Stimulated activated CD4-positive, alpha-beta T cell treated with anti-CD3 and anti-CD28 coated beads, TNF-alpha, amount 100 ng/mL, for 1 hour (primary cell): ENCODE results near the gene DOCK1.
"Not testable (repeated sequence)": the region's sequence is repeated elsewhere in the genome, so short reads cannot be mapped to it uniquely, and the experiment has no call there.

Experiments
- DNase-seq, 3 donors: peaks; one replicate each; pipeline ENCODE4 v3.0.0-alpha.2; 2020; ENCODE audit warnings: low read depth in 3 of 3, low spot score in 1 of 3

The DOCK1 gene

GRCh38 chr10:126902157-126902556 is 3.1 kb upstream of the DOCK1 start:
- no peak for DNase-seq

DNA sequence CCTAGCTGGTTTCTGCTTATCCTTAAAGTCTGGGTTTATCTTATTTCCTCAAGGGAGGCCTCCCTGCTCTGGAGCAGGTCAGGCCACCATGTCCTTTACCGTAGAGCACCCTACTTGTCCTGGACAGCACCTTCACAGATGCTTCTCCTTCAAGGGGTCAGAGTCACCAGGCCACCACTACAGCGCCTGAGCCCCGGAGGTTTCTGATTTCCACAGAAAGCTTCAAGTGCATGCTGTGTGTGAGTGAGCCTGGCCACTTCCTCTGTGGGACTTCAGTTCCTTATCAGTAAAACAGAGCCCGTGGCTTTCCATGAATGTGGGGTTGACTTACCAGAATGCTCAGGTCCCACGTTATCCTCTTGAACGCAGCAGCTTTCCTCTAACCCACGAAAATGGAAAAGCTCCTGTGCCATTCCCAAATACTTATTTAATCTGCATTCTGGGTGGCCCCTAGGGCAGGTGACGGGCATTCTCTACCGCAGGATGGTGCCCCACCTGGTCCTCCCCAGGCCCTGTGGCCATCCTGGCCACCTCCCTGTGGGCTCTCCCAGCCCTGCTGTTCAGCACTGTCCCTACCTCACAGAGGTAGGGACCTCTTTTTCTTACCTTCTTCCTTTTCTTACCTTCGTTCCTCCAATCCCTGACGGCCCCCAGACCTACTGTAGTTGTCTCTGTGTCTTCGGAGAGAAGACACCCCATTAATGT is 1.4 kb upstream of the DOCK1 start:
- DNase-seq = no peak

- no peak for DNase-seq
These were observed 761 bp upstream of the DOCK1 start for GRCh38 chr10:126904516-126904817.

DNA sequence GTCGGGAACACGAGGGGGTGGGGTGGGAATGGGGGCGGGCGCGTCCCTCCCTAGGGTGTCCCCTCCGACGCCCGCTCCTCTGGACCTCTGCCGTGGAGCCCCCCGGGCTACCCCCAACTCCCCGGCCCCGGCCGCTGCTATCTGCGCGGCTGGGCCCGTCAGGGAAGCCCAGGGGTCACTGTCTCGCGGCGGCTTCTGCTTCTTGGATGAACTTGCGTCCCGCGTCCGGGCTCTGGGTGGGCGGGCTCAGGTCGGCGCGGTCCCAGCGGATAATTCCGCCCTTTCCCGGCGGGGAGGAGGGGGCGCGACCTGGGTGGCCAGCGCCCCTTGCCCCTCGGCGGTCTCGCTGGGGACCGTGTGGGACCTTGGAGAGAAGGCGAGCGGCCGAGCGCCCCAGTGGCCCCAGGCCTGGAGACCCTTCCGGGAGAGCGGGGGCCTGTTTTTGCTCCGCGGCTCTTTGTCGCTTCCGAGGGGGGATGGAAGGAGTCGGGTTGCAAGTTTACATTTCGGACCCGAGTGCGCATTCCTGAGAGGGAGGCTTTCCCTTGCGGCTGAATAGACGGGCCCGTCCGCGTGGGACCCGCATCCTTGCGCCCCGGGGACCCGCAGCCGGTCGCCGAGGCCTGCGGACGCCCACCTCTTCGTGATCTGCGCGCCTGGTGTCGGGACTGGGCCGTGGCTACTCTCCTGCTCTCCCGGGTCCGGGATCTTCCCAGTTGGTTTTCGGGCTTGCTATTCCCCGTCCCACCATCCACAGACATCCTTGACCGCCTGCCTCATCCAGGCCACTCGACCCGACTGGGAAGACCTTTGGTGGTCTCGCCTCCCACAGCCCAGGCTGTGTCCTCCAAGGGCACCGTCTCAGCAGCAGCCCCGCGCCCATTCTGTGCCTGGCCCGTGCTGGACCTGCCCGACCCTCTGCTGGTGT is 812 bp downstream of the DOCK1 start:
- no peak for DNase-seq

GRCh38 chr10:126906704-126907422 is 1.6 kb downstream of the DOCK1 start:
- DNase-seq = no peak

- no peak for DNase-seq
These were observed 2.3 kb downstream of the DOCK1 start for GRCh38 chr10:126907423-126907970.

GRCh38 chr10:126908225-126908624 is 3.0 kb downstream of the DOCK1 start:
- DNase-seq = no peak

DNA sequence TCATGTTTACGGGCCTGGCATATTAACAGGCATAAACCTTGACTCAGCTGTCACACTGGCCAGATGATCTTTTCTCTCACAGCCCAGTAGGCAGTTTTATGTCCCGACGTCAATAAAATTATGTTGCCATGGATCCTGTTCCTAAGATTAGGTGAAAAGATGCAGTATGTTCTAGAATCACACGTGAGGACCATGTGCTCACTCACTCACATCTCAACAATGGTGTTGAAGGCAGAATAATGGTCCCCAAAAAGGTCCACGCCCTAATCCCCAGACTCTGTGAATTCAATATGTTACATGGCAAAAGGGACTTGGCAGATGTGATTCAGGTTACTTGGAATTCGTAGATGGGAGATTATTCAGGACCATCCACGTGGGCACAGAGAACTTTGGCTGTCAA is 3.5 kb downstream of the DOCK1 start:
- no peak for DNase-seq

DNA sequence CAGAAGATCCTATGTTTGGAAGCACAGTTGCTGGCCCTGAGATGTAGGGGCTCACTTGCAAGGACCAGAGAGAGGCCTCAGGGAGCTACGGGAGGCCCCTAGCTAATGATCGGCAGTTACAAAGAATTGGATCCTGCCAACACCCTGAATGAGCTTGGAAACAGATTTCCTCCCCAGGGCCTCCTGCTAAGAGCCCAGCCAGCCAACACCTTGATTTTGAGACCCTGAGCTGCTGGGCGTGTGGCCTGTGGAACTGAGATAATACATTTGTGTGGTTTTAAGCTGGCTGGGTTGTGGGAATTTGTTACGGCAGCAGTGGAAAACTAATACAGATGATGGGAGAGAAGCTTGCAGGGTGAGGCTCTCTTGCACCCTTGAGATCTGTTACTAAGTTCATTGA is 3.9 kb downstream of the DOCK1 start:
- DNase-seq = no peak

GRCh38 chr10:126910196-126910595 is 5.0 kb downstream of the DOCK1 start:
- no peak for DNase-seq

- DNase-seq = no peak
These were observed 5.6 kb downstream of the DOCK1 start for GRCh38 chr10:126910798-126911197.

GRCh38 chr10:126911301-126911700 is 6.1 kb downstream of the DOCK1 start:
- DNase-seq = no peak

DNA sequence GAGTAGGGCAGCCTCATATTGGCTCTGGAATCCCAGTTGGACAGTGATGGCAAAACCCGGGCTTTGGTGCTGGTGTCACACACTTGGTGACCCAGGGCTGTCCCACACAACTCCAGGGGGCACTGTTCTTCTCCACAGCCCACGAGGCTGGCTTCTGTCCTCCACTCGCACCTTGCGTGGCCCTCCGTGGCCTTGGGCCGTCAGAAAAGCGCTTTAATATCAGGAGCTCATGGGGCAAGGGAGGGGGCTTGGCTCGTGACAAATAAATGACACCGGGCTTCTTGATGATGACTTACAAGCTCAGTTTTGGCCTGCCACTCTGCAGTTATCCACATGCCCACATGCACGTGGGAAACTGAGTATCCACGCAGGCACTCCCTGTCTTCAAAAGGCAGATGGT is 8.1 kb downstream of the DOCK1 start:
- DNase-seq = no peak

DNA sequence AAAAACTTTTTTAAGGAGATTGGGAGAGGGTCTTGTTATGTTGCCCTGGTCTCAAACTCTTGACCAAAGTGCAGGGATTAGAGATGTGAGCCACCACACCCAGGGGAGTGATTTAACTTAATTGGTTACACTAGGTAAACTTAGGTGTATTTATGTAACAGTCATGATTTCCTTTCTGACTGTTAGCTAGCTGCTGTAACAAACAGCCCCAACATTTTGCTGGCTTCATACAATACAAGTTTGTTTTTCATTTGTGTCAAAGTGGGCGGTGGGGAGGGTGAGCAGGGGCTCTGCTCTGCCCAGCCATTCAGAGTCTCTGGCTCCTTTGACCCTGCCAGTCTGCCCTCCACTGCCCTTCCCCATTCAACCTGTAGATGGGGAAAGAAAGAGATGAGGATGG is 9.3 kb downstream of the DOCK1 start:
- DNase-seq = no peak

DNA sequence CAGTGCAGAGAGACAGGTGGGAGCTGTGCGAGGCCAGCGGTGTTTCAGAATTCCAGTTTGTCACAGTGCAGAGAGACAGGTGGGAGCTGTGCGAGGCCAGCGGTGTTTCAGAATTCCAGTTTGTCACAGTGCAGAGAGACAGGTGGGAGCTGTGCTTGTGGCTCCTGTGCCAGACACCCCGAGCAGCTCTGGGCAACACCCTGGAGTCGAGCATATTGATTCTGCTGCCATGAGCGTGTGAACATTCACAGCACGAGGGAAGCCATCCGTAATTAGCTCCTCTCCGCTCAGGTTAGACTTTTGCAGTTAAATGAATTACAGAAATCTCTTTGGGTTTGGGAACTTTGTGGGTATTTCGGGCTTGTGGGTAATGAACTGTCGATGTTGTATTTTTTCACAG is 11.7 kb downstream of the DOCK1 start:
- not testable (repeated sequence) for DNase-seq

DNA sequence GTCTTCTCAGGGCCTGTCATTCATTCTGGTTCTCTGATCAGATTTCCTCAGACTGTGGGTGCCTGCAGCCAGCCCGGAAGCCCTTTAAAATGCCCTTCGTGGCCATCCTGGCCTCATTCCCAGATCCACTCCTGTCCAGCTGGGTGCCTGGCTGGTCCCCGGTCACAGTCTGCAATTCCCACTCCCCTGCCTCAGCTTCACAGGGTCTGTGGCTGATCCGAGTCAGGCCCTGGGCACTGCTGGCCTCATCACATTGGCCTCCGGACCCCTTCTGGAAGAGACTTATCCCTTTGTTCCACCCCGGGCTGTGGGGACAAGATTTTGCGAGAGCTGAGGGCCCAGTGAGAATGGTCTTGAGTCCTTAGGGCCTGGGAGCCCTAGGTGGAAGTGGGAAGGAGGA is 12.1 kb downstream of the DOCK1 start:
- no peak for DNase-seq

- DNase-seq = no peak
These were observed 13.0 kb downstream of the DOCK1 start for GRCh38 chr10:126917975-126918908.

GRCh38 chr10:126919426-126919825 is 14.2 kb downstream of the DOCK1 start:
- DNase-seq = no peak

DNA sequence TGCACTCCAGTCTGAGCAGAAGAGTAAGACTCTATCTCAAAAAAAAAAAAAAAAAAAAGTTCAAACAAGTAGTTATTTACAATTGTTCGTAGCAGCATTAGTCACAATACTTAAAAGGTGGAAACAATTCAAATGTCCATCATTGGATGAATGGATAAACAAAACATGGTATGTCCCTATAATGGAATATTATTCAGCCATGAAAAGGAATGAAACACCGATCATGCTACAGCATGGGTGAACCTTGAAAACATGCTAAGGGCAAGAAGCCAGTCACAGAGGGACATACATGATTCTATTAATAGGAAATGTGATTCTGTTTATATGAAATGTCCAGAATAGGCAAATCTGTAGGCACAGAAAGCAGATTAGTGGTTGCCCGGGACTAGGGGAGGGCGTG is 15.9 kb downstream of the DOCK1 start:
- DNase-seq = no peak

GRCh38 chr10:126921974-126922525 is 16.8 kb downstream of the DOCK1 start:
- no peak for DNase-seq
